ENCODE results near the gene APOC3.

DNA sequence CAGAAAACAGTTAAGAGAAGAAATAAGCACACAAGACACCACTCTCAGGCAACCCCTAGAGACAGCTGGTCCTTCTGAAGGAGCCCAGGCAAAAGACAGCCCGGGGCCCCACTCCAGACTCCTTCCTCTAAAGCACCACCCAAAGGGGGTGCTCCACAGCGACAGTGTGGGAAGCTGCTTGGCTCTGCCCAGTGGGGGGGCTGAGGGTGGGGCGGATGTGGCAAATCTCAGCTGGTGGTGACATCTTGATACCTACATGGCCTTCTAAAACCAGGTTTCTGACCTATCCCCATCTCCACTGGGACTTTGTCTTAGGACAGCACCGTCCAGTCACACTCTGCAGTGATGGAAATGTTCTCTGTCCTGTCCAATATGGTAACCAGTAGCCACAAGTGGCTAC is 17.9 kb downstream of the APOC3 start:
- TF ChIP-seq POLR2A (IDR thresholded peaks at IDR 0.05; ENCODE audit: low read depth, low read length) = no peak
- TF ChIP-seq RFX5 (IDR thresholded peaks at IDR 0.05; ENCODE audit: low read depth, low read length) = no peak
- TF ChIP-seq, protein P1, sequence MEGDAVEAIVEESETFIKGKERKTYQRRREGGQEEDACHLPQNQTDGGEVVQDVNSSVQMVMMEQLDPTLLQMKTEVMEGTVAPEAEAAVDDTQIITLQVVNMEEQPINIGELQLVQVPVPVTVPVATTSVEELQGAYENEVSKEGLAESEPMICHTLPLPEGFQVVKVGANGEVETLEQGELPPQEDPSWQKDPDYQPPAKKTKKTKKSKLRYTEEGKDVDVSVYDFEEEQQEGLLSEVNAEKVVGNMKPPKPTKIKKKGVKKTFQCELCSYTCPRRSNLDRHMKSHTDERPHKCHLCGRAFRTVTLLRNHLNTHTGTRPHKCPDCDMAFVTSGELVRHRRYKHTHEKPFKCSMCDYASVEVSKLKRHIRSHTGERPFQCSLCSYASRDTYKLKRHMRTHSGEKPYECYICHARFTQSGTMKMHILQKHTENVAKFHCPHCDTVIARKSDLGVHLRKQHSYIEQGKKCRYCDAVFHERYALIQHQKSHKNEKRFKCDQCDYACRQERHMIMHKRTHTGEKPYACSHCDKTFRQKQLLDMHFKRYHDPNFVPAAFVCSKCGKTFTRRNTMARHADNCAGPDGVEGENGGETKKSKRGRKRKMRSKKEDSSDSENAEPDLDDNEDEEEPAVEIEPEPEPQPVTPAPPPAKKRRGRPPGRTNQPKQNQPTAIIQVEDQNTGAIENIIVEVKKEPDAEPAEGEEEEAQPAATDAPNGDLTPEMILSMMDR (conservative IDR thresholded peaks at IDR 0.05; ENCODE audit: low read depth, low read length) = no peak
- no peak for TF ChIP-seq MXI1 (IDR thresholded peaks at IDR 0.05; ENCODE audit: borderline replicate concordance, low read depth, low read length)
- TF ChIP-seq SMC3 (IDR thresholded peaks at IDR 0.05; ENCODE audit: low read depth, low read length) = no peak
- no peak for TF ChIP-seq MAZ (IDR thresholded peaks at IDR 0.05; ENCODE audit: borderline replicate concordance, low read depth, low read length)
- TF ChIP-seq RCOR1 (IDR thresholded peaks at IDR 0.05; ENCODE audit: insufficient replicate concordance, low read length) = no peak
- TF ChIP-seq, protein P2, sequence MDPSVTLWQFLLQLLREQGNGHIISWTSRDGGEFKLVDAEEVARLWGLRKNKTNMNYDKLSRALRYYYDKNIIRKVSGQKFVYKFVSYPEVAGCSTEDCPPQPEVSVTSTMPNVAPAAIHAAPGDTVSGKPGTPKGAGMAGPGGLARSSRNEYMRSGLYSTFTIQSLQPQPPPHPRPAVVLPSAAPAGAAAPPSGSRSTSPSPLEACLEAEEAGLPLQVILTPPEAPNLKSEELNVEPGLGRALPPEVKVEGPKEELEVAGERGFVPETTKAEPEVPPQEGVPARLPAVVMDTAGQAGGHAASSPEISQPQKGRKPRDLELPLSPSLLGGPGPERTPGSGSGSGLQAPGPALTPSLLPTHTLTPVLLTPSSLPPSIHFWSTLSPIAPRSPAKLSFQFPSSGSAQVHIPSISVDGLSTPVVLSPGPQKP (IDR thresholded peaks at IDR 0.05; ENCODE audit: borderline replicate concordance, low read depth, low read length) = no peak
